Mesenteric fat pad (tissue), 1 donor: ENCODE data around the gene NPC1. TPM values are rescaled to one million over a fixed set of nuclear protein-coding genes. Genes with fewer than 3 reads are reported as not detected.
"Not testable (repeated sequence)": the region's sequence is repeated elsewhere in the genome, so short reads cannot be mapped to it uniquely, and the experiment has no call there.

Source experiments
- DNase-seq: peaks from one replicate; pipeline ENCODE4 v3.0.0-alpha.2; 2020; ENCODE audit warnings: low spot score
- total RNA-seq: library from RNA; stranded (reverse); fragmentation: NEBNext Ultra II Directional; extraction: Animal tissue kit (Norgen Biotek cat#: 25700); gene quantifications from one replicate; pipeline ENCODE4 v1.2.1, GENCODE V29; 2021
- donor health status: DM: yes; HTN: yes; CAD: no.

NPC1 gene
- total RNA-seq, 1 donor from 2014 or later = 59.3 TPM

GRCh38 chr18:23494992-23495391 is 91.3 kb downstream of the NPC1 start:
- no peak for DNase-seq

- DNase-seq = no peak
Measured at GRCh38 chr18:23493654-23494053, 92.7 kb downstream of the NPC1 start.

GRCh38 chr18:23489586-23489985 is 96.7 kb downstream of the NPC1 start:
- DNase-seq = not testable (repeated sequence)

- no peak for DNase-seq
Measured at GRCh38 chr18:23487738-23488570, 98.4 kb downstream of the NPC1 start.

GRCh38 chr18:23485386-23485785 is 100.9 kb downstream of the NPC1 start:
- no peak for DNase-seq

GRCh38 chr18:23484561-23485182 is 101.6 kb downstream of the NPC1 start:
- DNase-seq = no peak

Other genes with a start within 250 kb of the NPC1 start
- 59.0 TPM for gene RIOK3, start 133.2 kb downstream of the NPC1 start, total RNA-seq
- gene RMC1, start 83.0 kb downstream of the NPC1 start, total RNA-seq = 29.0 TPM
- 11.9 TPM for gene ANKRD29, start 76.4 kb upstream of the NPC1 start, total RNA-seq
- gene LAMA3, start 102.9 kb upstream of the NPC1 start, total RNA-seq = 19.6 TPM